Activated B cell treated with CpG ODN at 0.5 μM for 24 hours (primary cell): Measurements from ENCODE around the gene TRAFD1. TPM values are rescaled to one million over a fixed set of nuclear protein-coding genes. Genes with fewer than 3 reads are reported as not detected.
"Not testable (repeated sequence)": the region's sequence is repeated elsewhere in the genome, so short reads cannot be mapped to it uniquely, and the experiment has no call there.

Experiments
- ATAC-seq: fragments of 200-7000 bp; cut with Tn5 transposase; one replicate; pipeline ENCODE4 v1.10.0; 2021; ENCODE audit warnings: low read depth, mild to moderate bottlenecking, moderate library complexity
- CTCF ChIA-PET: fragments of 350-600 bp; sonication (Branson Sonifier 250); formaldehyde crosslinking; loops from one replicate; lab custom pipeline; 2021; ENCODE audit warnings: antibody characterized with exemption; lab: Charles Lee
- POLR2A ChIA-PET: fragments of 350-600 bp; sonication (Branson Sonifier 250); formaldehyde crosslinking; loops from one replicate; lab custom pipeline; 2021; ENCODE audit warnings: antibody characterized with exemption; lab: Charles Lee
- DNase-seq: peaks from one replicate; pipeline ENCODE4 v3.0.0; 2022
- H3K27ac Mint-ChIP-seq: one replicate; pipeline ENCODE4 v1.8.0; 2020; ENCODE audit warnings: mixed read lengths
- H3K27me3 Mint-ChIP-seq: one replicate; pipeline ENCODE4 v1.8.0; 2021; ENCODE audit warnings: mixed read lengths
- H3K36me3 Mint-ChIP-seq: one replicate; pipeline ENCODE4 v1.8.0; 2021; ENCODE audit warnings: low read depth, mixed read lengths
- H3K4me1 Mint-ChIP-seq: one replicate; pipeline ENCODE4 v1.8.0; 2021; ENCODE audit warnings: mixed read lengths
- H3K4me3 Mint-ChIP-seq: one replicate; pipeline ENCODE4 v1.8.0; 2020; ENCODE audit warnings: mild to moderate bottlenecking, mixed read lengths
- H3K9me3 Mint-ChIP-seq: one replicate; pipeline ENCODE4 v1.8.0; 2020; ENCODE audit warnings: mixed read lengths
- intact Hi-C: fragments of 100-400 bp; cut with micrococcal nuclease; formaldehyde crosslinking; loops from one replicate; pipeline ENCODE4 v1.15.1; 2024
- total RNA-seq: library from RNA; stranded (reverse); gene quantifications from 2 replicates; pipeline ENCODE4 v1.2.3, GENCODE V29; 2022
- TF ChIP-seq, protein P1 (sequence below): fragments of 200-600 bp; IDR thresholded peaks from one replicate; pipeline ENCODE4 v1.8.0; 2022; ENCODE audit warnings: antibody characterized with exemption, mild to moderate bottlenecking

TRAFD1 gene
- total RNA-seq, 1 donor from 2014 or later, result 51.0 TPM

DNA sequence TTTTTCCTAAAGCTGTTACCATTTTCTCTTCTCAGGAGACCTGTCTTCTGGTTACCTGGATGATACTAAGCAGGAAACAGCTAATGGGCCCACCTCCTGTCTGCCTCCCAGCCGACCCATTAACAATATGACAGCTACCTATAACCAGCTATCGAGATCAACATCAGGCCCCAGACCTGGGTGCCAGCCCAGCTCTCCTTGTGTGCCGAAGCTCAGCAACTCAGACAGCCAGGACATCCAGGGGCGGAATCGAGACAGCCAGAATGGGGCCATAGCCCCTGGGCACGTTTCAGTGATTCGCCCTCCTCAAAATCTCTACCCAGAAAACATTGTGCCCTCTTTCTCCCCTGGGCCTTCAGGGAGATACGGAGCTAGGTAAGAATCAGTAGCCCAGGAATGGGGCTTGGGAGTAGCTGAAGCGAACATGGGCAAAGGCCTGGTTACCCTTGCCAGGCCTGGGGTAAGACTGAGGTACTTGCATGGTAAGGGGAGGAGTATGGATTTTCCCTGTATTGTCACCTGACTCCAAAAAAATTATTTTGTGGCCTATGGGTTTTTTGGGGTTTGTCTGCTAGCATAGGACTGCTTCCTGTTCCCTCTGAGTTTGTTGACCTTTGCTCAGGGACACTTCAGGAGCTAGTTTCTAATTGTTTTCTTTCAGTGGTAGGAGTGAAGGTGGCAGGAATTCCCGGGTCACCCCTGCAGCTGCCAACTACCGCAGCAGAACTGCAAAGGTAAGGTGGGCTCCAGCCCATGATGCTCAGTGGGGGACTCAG, 26.6 kb downstream of the TRAFD1 start:
- ChIA-PET CTCF (no interaction called here), POLR2A (interaction anchor here (0.6 kb wide), 1 partner anchor 137 kb away, joined by 4 read pairs; no protein-coding TSS in a partner anchor)
- no peak for DNase-seq
- H3K36me3 Mint-ChIP-seq, result peaks cover 90% of the 10 kb centered on the region
- TF ChIP-seq, protein P1, sequence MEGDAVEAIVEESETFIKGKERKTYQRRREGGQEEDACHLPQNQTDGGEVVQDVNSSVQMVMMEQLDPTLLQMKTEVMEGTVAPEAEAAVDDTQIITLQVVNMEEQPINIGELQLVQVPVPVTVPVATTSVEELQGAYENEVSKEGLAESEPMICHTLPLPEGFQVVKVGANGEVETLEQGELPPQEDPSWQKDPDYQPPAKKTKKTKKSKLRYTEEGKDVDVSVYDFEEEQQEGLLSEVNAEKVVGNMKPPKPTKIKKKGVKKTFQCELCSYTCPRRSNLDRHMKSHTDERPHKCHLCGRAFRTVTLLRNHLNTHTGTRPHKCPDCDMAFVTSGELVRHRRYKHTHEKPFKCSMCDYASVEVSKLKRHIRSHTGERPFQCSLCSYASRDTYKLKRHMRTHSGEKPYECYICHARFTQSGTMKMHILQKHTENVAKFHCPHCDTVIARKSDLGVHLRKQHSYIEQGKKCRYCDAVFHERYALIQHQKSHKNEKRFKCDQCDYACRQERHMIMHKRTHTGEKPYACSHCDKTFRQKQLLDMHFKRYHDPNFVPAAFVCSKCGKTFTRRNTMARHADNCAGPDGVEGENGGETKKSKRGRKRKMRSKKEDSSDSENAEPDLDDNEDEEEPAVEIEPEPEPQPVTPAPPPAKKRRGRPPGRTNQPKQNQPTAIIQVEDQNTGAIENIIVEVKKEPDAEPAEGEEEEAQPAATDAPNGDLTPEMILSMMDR, result no peak
- H3K27me3 Mint-ChIP-seq, result no peaks in the 10 kb centered on the region
- peaks cover 17% of the 10 kb centered on the region for H3K4me1 Mint-ChIP-seq
- intact Hi-C loops, result no loop called here
- no peak for ATAC-seq
- H3K27ac Mint-ChIP-seq, result peak overlapping the region; percentile 70
- H3K9me3 Mint-ChIP-seq, result peaks cover 8% of the 10 kb centered on the region
- no peak overlapping the region for H3K4me3 Mint-ChIP-seq

DNA sequence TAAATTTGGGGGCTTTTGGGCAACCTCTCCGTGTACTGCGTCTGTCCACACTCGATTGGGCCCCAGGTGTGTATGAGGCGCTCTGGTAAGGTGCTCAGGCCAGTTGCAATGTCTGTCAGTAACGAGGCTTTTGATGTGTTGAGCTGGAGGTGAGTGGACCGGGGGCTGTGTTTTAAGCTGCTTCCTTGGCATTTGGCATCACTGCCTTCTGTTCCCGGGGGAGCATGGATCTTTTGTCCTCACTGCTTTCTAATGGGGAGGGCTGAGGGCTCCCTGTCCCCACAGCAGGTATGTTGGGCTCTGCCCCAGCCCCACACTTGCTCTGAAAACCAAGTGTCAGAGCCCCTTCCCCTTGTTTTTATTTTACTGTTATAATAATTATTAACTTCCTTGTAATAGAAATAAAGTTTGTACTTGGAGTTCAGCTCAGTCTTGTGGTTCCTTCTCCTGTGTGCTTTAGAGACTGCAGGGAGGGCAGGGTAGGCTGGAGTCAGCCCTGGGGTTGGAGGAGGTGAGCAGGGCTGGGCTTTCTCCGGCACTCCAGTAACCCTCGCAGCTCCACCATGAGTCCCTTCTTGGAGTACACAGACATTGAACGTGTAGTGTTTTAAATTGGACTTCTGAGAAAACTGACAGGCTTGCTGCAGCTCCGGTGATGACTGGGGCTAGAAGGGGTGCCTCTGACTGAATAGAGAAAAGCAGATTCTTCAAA, 28.0 kb downstream of the TRAFD1 start:
- Mint-ChIP-seq H3K4me1 (peaks cover 22% of the 10 kb centered on the region), H3K27ac (no peak overlapping the region), H3K36me3 (peaks cover 94% of the 10 kb centered on the region), H3K27me3 (no peaks in the 10 kb centered on the region), H3K4me3 (no peak overlapping the region), H3K9me3 (peaks cover 17% of the 10 kb centered on the region)
- intact Hi-C loops, result no loop called here
- ATAC-seq, result no peak
- DNase-seq, result no peak
- CTCF ChIA-PET, result no interaction called here
- TF ChIP-seq, protein P1, result no peak
- POLR2A ChIA-PET, result no interaction called here

DNA sequence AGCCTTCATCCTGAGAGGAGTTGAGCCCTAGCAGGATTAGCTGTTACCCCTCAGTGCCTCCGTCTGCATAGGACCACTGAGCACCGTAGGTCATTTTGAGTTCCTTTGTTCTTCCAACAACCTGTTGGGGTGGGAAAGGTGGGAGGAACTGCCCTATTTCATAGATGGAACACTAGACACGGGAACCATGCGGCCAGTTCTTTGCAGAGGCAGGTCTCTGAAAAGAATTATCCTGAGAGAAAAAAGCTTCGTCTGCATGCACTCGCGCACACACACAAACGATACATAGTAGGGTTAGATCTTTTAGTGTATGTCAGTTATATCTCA, 28.5 kb downstream of the TRAFD1 start:
- ChIA-PET POLR2A (no interaction called here), CTCF (no interaction called here)
- no peak overlapping the region for H3K27ac Mint-ChIP-seq
- H3K36me3 Mint-ChIP-seq, result peaks cover 94% of the 10 kb centered on the region
- DNase-seq, result no peak
- H3K4me3 Mint-ChIP-seq, result no peak overlapping the region
- H3K9me3 Mint-ChIP-seq, result peaks cover 18% of the 10 kb centered on the region
- TF ChIP-seq, protein P1, result no peak
- ATAC-seq, result no peak
- intact Hi-C loops, result no loop called here
- no peaks in the 10 kb centered on the region for H3K27me3 Mint-ChIP-seq
- peaks cover 26% of the 10 kb centered on the region for H3K4me1 Mint-ChIP-seq

DNA sequence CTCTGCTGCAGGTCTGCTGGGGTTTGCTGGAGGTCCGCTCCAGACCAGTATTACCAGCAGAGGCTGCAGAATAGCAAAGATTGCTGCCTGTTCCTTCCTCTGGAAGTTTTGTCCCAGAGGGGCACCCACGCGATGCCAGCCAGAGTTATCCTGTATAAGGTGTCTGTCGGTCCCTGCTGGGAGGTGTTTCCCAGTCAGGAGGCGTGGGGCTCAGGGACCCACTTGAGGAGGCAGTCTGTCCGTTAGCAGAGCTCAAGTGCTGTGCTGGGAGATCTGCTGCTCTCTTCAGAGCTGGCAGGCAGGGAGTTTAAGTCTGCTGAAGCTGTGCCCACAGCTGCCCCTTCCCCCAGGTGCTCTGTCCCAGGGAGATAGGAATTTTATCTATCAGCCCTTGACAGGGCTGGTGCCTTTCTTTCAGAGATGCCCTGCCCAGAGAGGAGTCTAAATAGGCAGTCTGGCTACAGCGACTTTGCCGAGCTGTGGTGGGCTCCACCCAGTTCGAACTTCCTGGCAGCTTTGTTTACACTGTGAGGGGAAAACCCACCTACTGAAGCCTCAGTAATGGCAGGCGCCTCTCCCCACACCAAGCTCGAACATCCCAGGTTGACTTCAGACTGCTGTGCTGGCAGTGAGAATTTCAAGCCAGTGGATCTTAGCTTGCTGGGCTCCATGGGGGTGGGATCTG, 33.2 kb downstream of the TRAFD1 start:
- H3K27me3 Mint-ChIP-seq, DNase-seq, CTCF ChIA-PET, intact Hi-C loops: not testable (repeated sequence)
- H3K27ac Mint-ChIP-seq, result peak overlapping the region; percentile 80
- peak overlapping the region; percentile 59 for H3K4me3 Mint-ChIP-seq
- peaks cover 20% of the 10 kb centered on the region for H3K9me3 Mint-ChIP-seq
- peaks cover 95% of the 10 kb centered on the region for H3K36me3 Mint-ChIP-seq
- H3K4me1 Mint-ChIP-seq, result peaks cover 34% of the 10 kb centered on the region
- ATAC-seq, result peak; percentile 65
- POLR2A ChIA-PET, result interaction anchor here (0.6 to 2.7 kb wide), 5 partner anchors 28 to 214 kb away, joined by 4 to 13 read pairs (median 7); partner anchors contain the start of genes ERP29, NAA25 and TRAFD1

DNA sequence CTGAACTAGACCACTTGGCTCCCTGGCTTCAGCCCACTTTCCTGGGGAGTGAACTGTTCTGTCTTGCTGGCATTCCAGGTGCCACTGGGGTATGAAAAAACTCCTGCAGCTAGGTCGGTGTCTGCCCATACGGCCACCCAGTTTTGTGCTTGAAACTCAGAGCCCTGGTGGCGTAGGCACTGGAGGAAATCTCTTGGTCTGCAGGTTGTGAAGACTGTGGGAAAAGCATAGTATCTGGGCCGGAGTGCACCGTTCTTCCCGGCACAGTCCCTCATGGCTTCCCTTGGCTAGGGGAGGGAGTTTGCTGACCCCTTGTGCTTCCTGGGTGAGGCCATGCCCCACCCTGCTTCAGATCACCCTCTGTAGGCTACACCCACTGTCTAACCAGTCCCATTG, 33.8 kb downstream of the TRAFD1 start:
- no peak for DNase-seq
- H3K27me3 Mint-ChIP-seq, result no peaks in the 10 kb centered on the region
- CTCF ChIA-PET, result no interaction called here
- H3K9me3 Mint-ChIP-seq, result peaks cover 20% of the 10 kb centered on the region
- TF ChIP-seq, protein P1, result no peak
- H3K27ac Mint-ChIP-seq, result peak overlapping the region; percentile 80
- ATAC-seq, result no peak
- peak overlapping the region; percentile 59 for H3K4me3 Mint-ChIP-seq
- POLR2A ChIA-PET, result interaction anchor here (0.6 to 2.7 kb wide), 5 partner anchors 28 to 214 kb away, joined by 4 to 13 read pairs (median 7); partner anchors contain the start of genes ERP29, NAA25 and TRAFD1
- H3K4me1 Mint-ChIP-seq, result peaks cover 34% of the 10 kb centered on the region
- H3K36me3 Mint-ChIP-seq, result peaks cover 94% of the 10 kb centered on the region
- intact Hi-C loops, result no loop called here
